Measurements from ENCODE around the gene ABHD18.
A peak's percentile ranks its signal among the peaks of the same experiment; 100 is the strongest.
"Not testable (repeated sequence)": the region's sequence is repeated elsewhere in the genome, so short reads cannot be mapped to it uniquely, and the experiment has no call there.

ABHD18 gene

DNA sequence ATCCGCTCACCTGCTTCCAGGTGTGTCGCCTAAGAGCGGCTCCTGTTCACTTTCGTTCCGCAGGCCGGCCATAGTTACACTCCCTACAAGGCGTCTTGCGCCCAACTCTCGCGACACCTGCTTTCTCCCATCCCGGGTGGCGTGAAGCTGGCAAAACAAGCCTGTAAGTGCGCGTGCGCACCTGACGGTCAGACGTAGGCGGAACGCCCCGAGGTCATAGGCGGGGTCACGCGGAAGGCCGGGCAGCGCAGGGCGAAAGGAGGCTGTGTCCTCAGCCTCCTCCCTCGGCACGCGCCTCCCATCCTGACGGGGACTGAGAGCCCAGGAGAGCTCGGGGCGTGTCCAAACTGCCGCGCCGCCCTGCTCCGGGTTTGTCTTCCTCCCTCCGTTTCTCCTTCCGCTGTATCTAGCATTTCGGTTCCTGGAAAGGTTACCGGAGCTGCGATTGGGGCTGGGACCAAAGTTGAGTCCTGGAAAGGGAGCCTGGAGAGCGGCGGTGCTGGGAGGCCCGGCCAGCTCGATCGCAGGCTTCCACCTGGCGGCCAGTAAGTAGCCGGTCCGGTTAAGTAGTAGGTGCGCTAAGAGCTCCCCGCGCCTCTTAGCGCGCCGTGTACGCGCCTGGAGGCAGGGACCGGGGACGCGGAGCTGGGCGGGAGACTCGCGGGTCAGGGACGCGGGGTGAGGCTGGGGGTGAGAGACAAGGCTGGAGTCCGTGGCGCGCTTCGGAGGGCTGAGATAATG lies at the start of gene ABHD18, which contains the start of gene MFSD8:
Gene ABHD18 (plus strand): TSS at position 345 of the 741 bp plus-strand sequence. CDS start 17,550 bp downstream, outside the sequence.
Gene MFSD8 (minus strand): TSS at position 112 of the 741 bp plus-strand sequence. CDS start 40 bp downstream, at position 72.
- DNase-seq (ENCODE audit: low read depth): peak; percentile 97

GRCh38 chr4:127916512-127916911 lies 48.7 kb upstream of the ABHD18 start:
- DNase-seq (ENCODE audit: low read depth): no peak

- DNase-seq (ENCODE audit: low read depth): no peak
Observed at GRCh38 chr4:127917151-127917550, 48.1 kb upstream of the ABHD18 start.

GRCh38 chr4:127920521-127920920 lies 44.7 kb upstream of the ABHD18 start:
- no peak for DNase-seq (ENCODE audit: low read depth)

- no peak for DNase-seq (ENCODE audit: low read depth)
Observed at GRCh38 chr4:127922226-127922625, 43.0 kb upstream of the ABHD18 start.

- DNase-seq (ENCODE audit: low read depth): not testable (repeated sequence)
Observed at GRCh38 chr4:127925720-127926119, 39.5 kb upstream of the ABHD18 start.

- DNase-seq (ENCODE audit: low read depth): no peak
Observed at GRCh38 chr4:127930175-127930574, 35.0 kb upstream of the ABHD18 start.

DNA sequence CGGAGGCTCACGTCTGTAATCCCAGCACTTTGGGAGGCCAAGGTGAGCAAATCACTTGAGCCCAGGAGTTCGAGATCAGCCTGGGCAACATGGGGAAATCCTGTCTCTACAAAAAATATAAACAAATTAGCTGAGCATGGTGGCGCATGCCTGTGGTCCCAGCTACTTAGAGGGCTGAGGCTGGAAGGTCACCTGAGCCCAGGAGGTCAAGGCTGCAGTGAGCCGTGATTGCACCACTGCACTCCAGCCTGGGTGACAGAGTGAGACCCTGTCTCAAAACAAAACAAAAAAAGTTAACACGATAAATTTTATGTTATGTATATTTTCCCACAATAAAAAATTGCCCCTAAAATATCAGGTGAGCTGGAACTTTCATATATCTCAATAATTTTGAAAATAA lies 33.4 kb upstream of the ABHD18 start:
- DNase-seq (ENCODE audit: low read depth): not testable (repeated sequence)

DNA sequence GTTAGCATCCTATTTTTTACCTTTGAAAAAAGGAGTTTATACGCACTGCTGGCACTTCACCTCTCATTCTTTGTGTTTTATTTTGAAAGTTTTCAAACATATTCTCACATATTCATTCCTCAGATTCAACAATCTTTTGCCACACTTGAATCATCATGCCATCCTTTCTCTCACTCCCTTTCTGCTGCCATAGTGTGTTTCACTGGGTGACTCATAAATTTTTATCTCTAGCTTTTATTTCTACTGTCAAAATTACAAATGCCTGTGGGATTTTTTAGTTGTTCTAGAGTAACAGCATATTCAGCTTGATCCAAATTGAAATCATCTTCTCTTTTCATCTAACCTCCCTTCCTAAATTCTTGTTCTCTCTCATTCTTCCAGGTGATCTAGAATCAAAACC lies 28.2 kb upstream of the ABHD18 start:
- no peak for DNase-seq (ENCODE audit: low read depth)

DNA sequence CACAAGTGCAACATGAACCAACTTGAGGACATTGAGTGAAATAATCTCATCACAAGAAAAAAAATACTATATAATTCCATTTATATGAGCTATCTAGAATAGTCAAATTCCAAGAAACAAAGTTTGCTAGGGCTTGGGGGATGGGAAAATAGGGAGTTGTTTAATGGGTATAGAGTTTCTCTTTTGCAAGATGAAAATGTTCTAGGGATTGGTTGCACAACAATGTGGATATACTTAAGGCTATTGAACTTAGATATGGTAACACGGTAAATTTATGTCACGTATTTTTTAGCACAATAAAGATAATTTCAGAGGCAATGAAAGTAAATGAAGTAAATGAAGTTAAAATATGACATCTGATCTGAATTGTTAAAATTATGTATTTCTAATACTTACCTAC lies 8.1 kb upstream of the ABHD18 start:
- no peak for DNase-seq (ENCODE audit: low read depth)

DNA sequence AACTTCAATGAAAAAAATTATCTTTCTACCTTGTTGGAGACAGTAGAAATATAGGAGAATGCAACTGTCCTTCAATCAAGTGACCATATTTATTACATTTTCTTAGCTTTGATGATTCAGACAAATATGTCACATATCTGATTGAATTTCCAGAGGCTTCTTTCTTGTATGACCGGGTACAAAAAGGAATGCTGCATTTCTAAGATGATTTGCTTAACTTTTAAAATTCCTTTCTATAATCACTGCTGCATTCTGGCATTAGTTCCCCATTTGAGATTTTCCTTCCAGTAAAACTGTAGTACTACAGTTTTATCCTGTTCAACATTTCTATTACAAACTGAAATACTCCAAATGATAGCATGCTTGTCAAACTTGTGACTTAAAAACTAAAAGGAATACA lies 5.4 kb upstream of the ABHD18 start:
- DNase-seq (ENCODE audit: low read depth): no peak

- not testable (repeated sequence) for DNase-seq (ENCODE audit: low read depth)
Observed at GRCh38 chr4:127963633-127964398, 1.4 kb upstream of the ABHD18 start.

GRCh38 chr4:127964426-127965061 lies 662 bp upstream of the ABHD18 start:
- peak; percentile 6 for DNase-seq (ENCODE audit: low read depth)

- peak; percentile 54 for DNase-seq (ENCODE audit: low read depth)
Observed at GRCh38 chr4:127965803-127966175, 583 bp downstream of the ABHD18 start.

DNA sequence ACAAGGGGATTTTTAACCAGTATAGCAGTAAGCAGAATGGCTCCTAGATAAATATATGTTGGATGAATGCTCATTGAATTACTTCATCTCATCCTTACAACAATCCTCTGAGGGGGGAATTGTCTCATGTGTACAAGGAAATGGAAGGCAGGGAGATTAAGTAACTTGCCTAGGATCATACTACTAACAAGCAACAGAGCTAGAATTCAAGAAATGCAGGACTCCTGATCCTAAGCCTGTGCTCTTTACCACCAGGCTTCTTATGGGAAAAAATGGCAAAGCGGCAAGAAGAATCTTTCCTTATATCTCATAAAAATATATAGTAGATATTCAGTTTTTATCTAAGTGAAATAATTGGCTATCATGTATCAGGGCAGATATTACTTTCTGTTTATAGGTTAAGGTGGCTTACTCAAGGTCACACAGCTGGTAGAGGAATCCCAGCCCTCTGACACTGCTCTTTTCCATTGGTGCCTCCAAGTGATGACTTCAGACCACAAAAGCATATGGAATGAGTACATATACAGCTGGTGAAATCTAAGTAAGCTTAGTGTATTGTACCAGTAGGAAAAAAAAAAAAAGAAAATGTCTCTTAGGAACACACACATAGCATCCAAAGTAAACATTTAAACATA lies 2.1 kb downstream of the ABHD18 start:
- DNase-seq (ENCODE audit: low read depth): no peak

- no peak for DNase-seq (ENCODE audit: low read depth)
Observed at GRCh38 chr4:127968586-127968985, 3.4 kb downstream of the ABHD18 start.

- DNase-seq (ENCODE audit: low read depth): not testable (repeated sequence)
Observed at GRCh38 chr4:127970925-127971324, 5.7 kb downstream of the ABHD18 start.

- DNase-seq (ENCODE audit: low read depth): no peak
Observed at GRCh38 chr4:127975121-127975770, 10.0 kb downstream of the ABHD18 start.

DNA sequence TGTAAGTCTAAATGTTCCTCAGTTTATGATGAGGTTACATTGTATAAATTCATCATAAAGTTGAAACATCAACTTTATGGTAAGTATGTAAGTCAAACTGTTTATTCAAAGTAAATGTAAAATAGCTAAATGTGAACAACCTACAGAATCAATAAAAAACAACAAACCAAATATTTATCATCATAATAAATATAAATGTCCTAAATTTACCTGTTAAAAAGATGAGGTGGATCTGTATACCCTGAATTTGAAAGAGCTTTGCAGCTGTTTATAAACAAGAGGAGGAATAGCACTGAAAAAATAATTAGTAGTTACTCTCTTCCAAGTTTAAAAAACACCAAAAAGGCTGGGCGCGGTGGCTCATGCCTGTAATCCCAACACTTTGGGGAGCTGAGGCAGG lies 13.7 kb downstream of the ABHD18 start:
- DNase-seq (ENCODE audit: low read depth): no peak

- DNase-seq (ENCODE audit: low read depth): no peak
Observed at GRCh38 chr4:127982445-127982844, 17.2 kb downstream of the ABHD18 start.

GRCh38 chr4:127985989-127986388 lies 20.8 kb downstream of the ABHD18 start:
- no peak for DNase-seq (ENCODE audit: low read depth)

DNA sequence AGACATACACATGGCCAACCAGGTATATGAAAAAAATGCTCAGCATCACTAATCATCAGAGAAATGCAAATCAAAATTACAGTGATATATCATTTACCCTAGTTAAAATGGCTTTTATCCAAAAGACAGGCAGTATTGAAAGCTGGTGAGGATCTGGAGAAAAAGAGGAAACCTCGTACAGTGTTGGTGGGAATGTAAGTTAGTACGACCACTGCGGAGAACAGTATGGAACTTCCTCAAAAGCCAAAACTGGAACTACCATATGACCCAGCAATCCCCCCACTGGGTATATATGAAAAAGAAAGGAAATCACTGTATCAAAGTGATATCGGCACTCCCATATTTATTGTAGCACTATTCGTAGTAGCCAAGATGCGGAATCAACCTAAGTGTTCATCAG lies 23.4 kb downstream of the ABHD18 start:
- DNase-seq (ENCODE audit: low read depth): no peak
